Spleen (tissue), 11 donors: ENCODE measurements around the gene RBX1. TPM values are rescaled to one million over a fixed set of nuclear protein-coding genes. Genes with fewer than 3 reads are reported as not detected.

Experiments used
- DNase-seq: peaks from one replicate; pipeline ENCODE4 v3.0.0-alpha.2; 2020
- H3K27ac ChIP-seq, 8 donors: fragments of 200-600 bp; sonication (generic) in 7 of 8; 1 replicate in 4 of 8; 2 replicates in 4 of 8; pipeline versions ENCODE4 v1.5.0 to v1.8.0; 2016 to 2021; ENCODE audit warnings: inconsistent platforms in 4 of 8, mild to moderate bottlenecking in 4 of 8, moderate library complexity in 1 of 8
- H3K27me3 ChIP-seq, 7 donors: fragments of 200-600 bp; sonication (generic) in 6 of 7; replicated peaks in 1 of 7; 1 replicate in 4 of 7; 2 replicates in 3 of 7; pipeline versions ENCODE4 v1.5.0 to v1.8.0; 2016 to 2021; ENCODE audit warnings: inconsistent platforms in 3 of 7, mild to moderate bottlenecking in 1 of 7
- H3K36me3 ChIP-seq, 6 donors: fragments of 200-600 bp; sonication (generic) in 5 of 6; 1 replicate in 4 of 6; 2 replicates in 2 of 6; pipeline versions ENCODE4 v1.5.0 to v1.8.0; 2016 to 2021; ENCODE audit warnings: inconsistent platforms in 2 of 6
- H3K4me1 ChIP-seq, 6 donors: fragments of 200-600 bp; sonication (generic) in 5 of 6; 1 replicate in 3 of 6; 2 replicates in 3 of 6; pipeline versions ENCODE4 v1.5.0 to v1.8.0; 2016 to 2021; ENCODE audit warnings: inconsistent platforms in 3 of 6
- H3K4me3 ChIP-seq, 8 donors: fragments of 200-600 bp; sonication (generic) in 7 of 8; 1 replicate in 4 of 8; 2 replicates in 4 of 8; pipeline versions ENCODE4 v1.5.0 to v1.8.0; 2016 to 2021; ENCODE audit warnings: inconsistent platforms in 4 of 8, mild to moderate bottlenecking in 4 of 8, moderate library complexity in 2 of 8
- H3K9me3 ChIP-seq, 8 donors: fragments of 200-600 bp; sonication (generic) in 7 of 8; 1 replicate in 4 of 8; 2 replicates in 4 of 8; pipeline versions ENCODE4 v1.5.0 to v1.8.0; 2016 to 2021; ENCODE audit warnings: inconsistent platforms in 4 of 8
- CTCF ChIP-seq, 11 experiments: fragments of 200-600 bp in 7 of 11; fragments of 450-650 bp in 4 of 11; sonication (generic) in 4 of 11; IDR thresholded peaks in 8 of 11; conservative IDR thresholded peaks in 3 of 11; 1 replicate in 7 of 11; 2 replicates in 4 of 11; pipeline versions ENCODE4 v1.4.0 to v1.8.0; 2016 to 2021; ENCODE audit warnings: antibody characterized with exemption in 11 of 11, inconsistent platforms in 4 of 11, mild to moderate bottlenecking in 1 of 11
- POLR2A ChIP-seq, 3 donors: fragments of 450-650 bp; IDR thresholded peaks; one replicate each; pipeline ENCODE4 v1.5.1; 2017; ENCODE audit warnings: antibody characterized with exemption in 3 of 3, mild to moderate bottlenecking in 1 of 3
- POLR2AphosphoS5 ChIP-seq, 3 donors: sonication (generic); formaldehyde crosslinking; IDR thresholded peaks; one replicate each; pipeline ENCODE4 v1.5.1; 2017; ENCODE audit warnings: antibody characterized with exemption in 3 of 3
- WGBS, 5 donors: extraction: QIAGEN DNeasy Blood & Tissue Kit in 3 of 5; methylation state at CpG; one replicate each; pipeline versions ENCODE4 v1.1.5 to v1.1.7; 2013 to 2018; 5-methylcytosine and 5-hydroxymethylcytosine counted together
- intact Hi-C: fragments of 100-400 bp; cut with DNase I; formaldehyde crosslinking; loops from one replicate; pipeline ENCODE4 v1.15.0; 2023; ENCODE audit warnings: low total_unique reads
- polyA plus RNA-seq, 3 donors: library from polyadenylated mRNA; stranded (reverse); fragments of 200-250 nt; gene quantifications; one replicate each; pipeline ENCODE4 v1.2.1, GENCODE V29; 2013
- total RNA-seq, 7 donors: library from RNA; depleted of rRNA in 3 of 7; stranded (reverse); fragments of >200 nt in 3 of 7; fragmentation: NEBNext Ultra II Directional in 4 of 7; extraction: Animal tissue kit (Norgen Biotek cat#: 25700) in 4 of 7; gene quantifications; one replicate each; pipeline versions ENCODE4 v1.1.0 to v1.2.1, GENCODE V29; 2016 to 2021
- donor health status: healthy with polysubstance abuse.
- donor health status: DM: no; HTN: no; CAD: no; lungs with moderate emphysema.
- donor health status: DM: no; HTN: no; CAD: no.
- donor health status: Bipolar disorder and iron deficiency.
- donor health status: healthy.
- donor health status: DM: no; HTN: no; CAD: no.
- donor health status: DM: yes; HTN: yes; CAD: no.

Gene RBX1
- total and polyA plus RNA-seq, 10 donors = 28.0 to 86.8 (median 41.7) TPM

- 56 to 82% (median 73%) methylated on average over 8 of the region's 8 CpGs for WGBS, 5 donors
- no peaks in the 10 kb centered on the region for H3K9me3 ChIP-seq
- no peak for DNase-seq
- peaks cover 4 to 100% (median 77%) of the 10 kb centered on the region in 6 donors for H3K36me3 ChIP-seq
- no peak overlapping the region for H3K4me3 ChIP-seq
- peaks cover 0 to 32% (median 11%) of the 10 kb centered on the region in 6 donors for H3K4me1 ChIP-seq
- no peaks in the 10 kb centered on the region for H3K27me3 ChIP-seq
- peak overlapping the region in 3 of 8 donors; percentile 37 to 45 (median 41) for H3K27ac ChIP-seq
- intact Hi-C loops = no loop called here
- no peak for TF ChIP-seq POLR2AphosphoS5 (IDR thresholded peaks at IDR 0.05)
- TF ChIP-seq CTCF (IDR thresholded peaks at IDR 0.05 in 8 of 11, conservative IDR thresholded peaks at IDR 0.05 in 3 of 11) = no peak
- TF ChIP-seq POLR2A (IDR thresholded peaks at IDR 0.05) = no peak
Observed at GRCh38 chr22:40967111-40967760, 16.1 kb downstream of the RBX1 start.

- peak; percentile 5 for DNase-seq
- no peak overlapping the region for H3K4me3 ChIP-seq
- H3K9me3 ChIP-seq = no peaks in the 10 kb centered on the region
- peaks cover 0 to 61% (median 43%) of the 10 kb centered on the region in 6 donors for H3K36me3 ChIP-seq
- no peak for TF ChIP-seq POLR2AphosphoS5 (IDR thresholded peaks at IDR 0.05)
- no peak for TF ChIP-seq CTCF (IDR thresholded peaks at IDR 0.05 in 8 of 11, conservative IDR thresholded peaks at IDR 0.05 in 3 of 11)
- TF ChIP-seq POLR2A (IDR thresholded peaks at IDR 0.05) = no peak
- WGBS, 5 donors = 93 to 99% (median 96%) methylated on average over 6 of the region's 6 CpGs
- H3K4me1 ChIP-seq = peaks cover 0 to 2% (median under 1%) of the 10 kb centered on the region in 6 donors
- no peak overlapping the region for H3K27ac ChIP-seq
- intact Hi-C loops = no loop called here
- H3K27me3 ChIP-seq = no peaks in the 10 kb centered on the region
Observed at GRCh38 chr22:40972587-40972986, 21.4 kb downstream of the RBX1 start.

- Histone ChIP-seq H3K9me3 (no peaks in the 10 kb centered on the region), H3K27me3 (no peaks in the 10 kb centered on the region), H3K4me3 (no peak overlapping the region), H3K36me3 (peaks cover 0 to 56% (median 38%) of the 10 kb centered on the region in 6 donors), H3K4me1 (no peaks in the 10 kb centered on the region), H3K27ac (no peak overlapping the region)
- TF ChIP-seq POLR2A (IDR thresholded peaks at IDR 0.05) (no peak), POLR2AphosphoS5 (IDR thresholded peaks at IDR 0.05) (peak; percentile 26 to 38 (median 28)), CTCF (IDR thresholded peaks at IDR 0.05 in 8 of 11, conservative IDR thresholded peaks at IDR 0.05 in 3 of 11) (no peak)
- peak; percentile 19 for DNase-seq
- intact Hi-C loops = no loop called here
- 97 to 99% (median 98%) methylated on average over 13 of the region's 13 CpGs for WGBS, 5 donors
Observed at GRCh38 chr22:40973144-40973543, 22.0 kb downstream of the RBX1 start.

GRCh38 chr22:40975366-40975765 lies 24.2 kb downstream of the RBX1 start:
- Histone ChIP-seq H3K27ac (no peak overlapping the region), H3K4me3 (no peak overlapping the region), H3K9me3 (no peaks in the 10 kb centered on the region), H3K4me1 (no peaks in the 10 kb centered on the region), H3K36me3 (peaks cover 0 to 34% (median 19%) of the 10 kb centered on the region in 6 donors), H3K27me3 (no peaks in the 10 kb centered on the region)
- no peak for TF ChIP-seq POLR2A (IDR thresholded peaks at IDR 0.05)
- no peak for TF ChIP-seq POLR2AphosphoS5 (IDR thresholded peaks at IDR 0.05)
- TF ChIP-seq CTCF (IDR thresholded peaks at IDR 0.05 in 8 of 11, conservative IDR thresholded peaks at IDR 0.05 in 3 of 11) = no peak
- WGBS, 5 donors = 71 to 97% (median 90%) methylated on average over 1 of the region's 1 CpG
- DNase-seq = no peak
- intact Hi-C loops = no loop called here
